K562 (cell line): ENCODE results near the gene BIRC7. TPM values are rescaled to one million over a fixed set of nuclear protein-coding genes. Genes with fewer than 3 reads are reported as not detected.

Experiments used
- ATAC-seq: fragments of 200-7000 bp; cut with Tn5 transposase; 3 replicates; pipeline ENCODE4 v1.9.1; 2020; ENCODE audit warnings: moderate library complexity
- BruUV-seq: library from RNA; stranded (reverse); fragments of 400-500 nt; replicated peaks from 2 replicates; lab custom pipeline; 2021; lab: Mats Ljungman, UMichigan
- CTCF ChIA-PET: fragments of 300-600 bp; formaldehyde crosslinking; extraction: SDS; loops from one replicate; lab custom pipeline; 2021; ENCODE audit warnings: low intra/inter-chr PET ratio; lab: Yijun Ruan, JAX
- POLR2A ChIA-PET: fragments of 300-600, 350-650 bp; sonication (Branson Sonifier 250); formaldehyde crosslinking; extraction: SDS; loops from one replicate; lab custom pipeline; 2021; ENCODE audit warnings: antibody characterized with exemption, inconsistent platforms; lab: Yijun Ruan, JAX
- DNase-seq, 4 experiments: peaks; one replicate each; pipeline versions ENCODE4 v3.0.0 to v3.0.0-alpha.2; 2011 to 2018; ENCODE audit warnings: low spot score in 3 of 4, mixed read lengths in 3 of 4; ENCODE audit errors: extremely low read depth in 1 of 4
- FAIRE-seq: peaks from 2 replicates; lab custom pipeline; 2011; peaks lifted over from hg19 to GRCh38; lab: Jason Lieb, UNC
- H2AFZ ChIP-seq: 2 replicates; pipeline ENCODE4 v1.6.0; 2011; ENCODE audit warnings: low read depth, low read length, control low read depth, inconsistent platforms
- H3K27ac ChIP-seq: fragments of 200-600 bp; 3 replicates; pipeline ENCODE4 v1.8.0; 2011; ENCODE audit warnings: low read depth, mild to moderate bottlenecking, control low read depth, inconsistent platforms, low read length, moderate library complexity, mixed read lengths; ENCODE audit errors: extremely low read depth
- H3K27me3 ChIP-seq, 2 experiments: fragments of 300-600 bp in 1 of 2; 2 replicates in 1 of 2; 3 replicates in 1 of 2; pipeline versions ENCODE4 v1.6.0 to v1.8.0; 2011; ENCODE audit warnings: inconsistent platforms in 2 of 2, low read length in 2 of 2, mild to moderate bottlenecking in 1 of 2, mixed read lengths in 1 of 2, moderate library complexity in 1 of 2; ENCODE audit not compliant: control insufficient read depth in 2 of 2, insufficient read depth in 2 of 2
- H3K36me3 ChIP-seq: fragments of 300-600 bp; 3 replicates; pipeline ENCODE4 v1.8.0; 2011; ENCODE audit warnings: mild to moderate bottlenecking, low read length, inconsistent platforms; ENCODE audit not compliant: control insufficient read depth, insufficient read depth
- H3K4me1 ChIP-seq, 2 experiments: fragments of 200-600 bp in 1 of 2; replicated peaks in 1 of 2; 2 replicates in 1 of 2; 3 replicates in 1 of 2; pipeline versions ENCODE4 v1.5.1 to v1.8.0; 2011; ENCODE audit warnings: inconsistent platforms in 2 of 2, low read length in 2 of 2, mild to moderate bottlenecking in 1 of 2, mixed read lengths in 1 of 2, moderate library complexity in 1 of 2; ENCODE audit not compliant: control insufficient read depth in 2 of 2, insufficient read depth in 2 of 2
- H3K4me2 ChIP-seq: 2 replicates; pipeline ENCODE4 v1.6.1; 2011; ENCODE audit warnings: low read length, control low read depth, inconsistent platforms, mixed read lengths; ENCODE audit not compliant: insufficient read depth
- H3K4me3 ChIP-seq: fragments of 200-600 bp; sonication (generic), shearing (Covaris generic); 2 replicates; pipeline ENCODE4 v1.5.1; 2016; ENCODE audit warnings: control low read depth, inconsistent platforms
- H3K79me2 ChIP-seq: fragments of 200-600 bp; 3 replicates; pipeline ENCODE4 v1.8.0; 2011; ENCODE audit warnings: low read length, inconsistent platforms; ENCODE audit not compliant: control insufficient read depth, insufficient read depth
- H3K9ac ChIP-seq, 2 experiments: 2 replicates each; pipeline versions ENCODE4 v1.6.0 to v1.6.1; 2011; ENCODE audit warnings: low read depth in 2 of 2, low read length in 2 of 2, control low read depth in 1 of 2, inconsistent platforms in 1 of 2, mild to moderate bottlenecking in 1 of 2, mixed read lengths in 1 of 2; ENCODE audit not compliant: insufficient read depth in 1 of 2
- H3K9me1 ChIP-seq: one replicate; pipeline ENCODE4 v1.6.0; 2011; ENCODE audit warnings: inconsistent platforms, mild to moderate bottlenecking, low read length, moderate library complexity; ENCODE audit not compliant: control insufficient read depth, insufficient read depth
- H3K9me3 ChIP-seq: replicated peaks from 2 replicates; pipeline ENCODE4 v1.5.1; 2011; ENCODE audit warnings: low read depth, low read length, inconsistent platforms; ENCODE audit not compliant: control insufficient read depth, insufficient read depth
- H4K20me1 ChIP-seq: replicated peaks from 2 replicates; pipeline ENCODE4 v1.6.1; 2011; ENCODE audit warnings: low read length, inconsistent platforms, mixed read lengths; ENCODE audit not compliant: control insufficient read depth, insufficient read depth
- CAMTA2 ChIP-seq: fragments of 250-450 bp; sonication (Bioruptor Pico); conservative IDR thresholded peaks from 2 replicates; pipeline ENCODE4 v1.5.1; 2022
- CBX8 ChIP-seq: fragments of 200-600 bp; sonication (generic); IDR thresholded peaks from 2 replicates; pipeline ENCODE4 v1.6.1; 2012; ENCODE audit warnings: borderline replicate concordance, mixed run types, low read depth, mild to moderate bottlenecking, moderate library complexity, mixed read lengths, low read length, control low read depth, inconsistent platforms; ENCODE audit not compliant: poor library complexity, severe bottlenecking; ENCODE audit errors: extremely low read depth
- ELF4 ChIP-seq: fragments of 450-650 bp; formaldehyde crosslinking; IDR thresholded peaks from 2 replicates; pipeline ENCODE4 v1.4.0; 2022; ENCODE audit warnings: missing genetic modification characterization
- GABPA ChIP-seq: fragments of 200-800 bp; sonication (Bioruptor generic); conservative IDR thresholded peaks from 2 replicates; pipeline ENCODE4 v1.6.1; 2016; ENCODE audit warnings: low read depth, missing genetic modification characterization, missing compliant biosample characterization
- GABPB1 ChIP-seq: sonication (generic); formaldehyde crosslinking; IDR thresholded peaks from 2 replicates; pipeline ENCODE4 v1.8.0; 2022; ENCODE audit warnings: mild to moderate bottlenecking, missing genetic modification reagents
- KDM5B ChIP-seq: fragments of 200-600 bp; sonication (generic); IDR thresholded peaks from 2 replicates; pipeline ENCODE4 v1.6.1; 2012; ENCODE audit warnings: low read depth, mild to moderate bottlenecking, moderate library complexity, low read length, control low read depth, inconsistent platforms; ENCODE audit not compliant: insufficient replicate concordance
- KLF13 ChIP-seq: fragments of 450-650 bp; IDR thresholded peaks from 2 replicates; pipeline ENCODE4 v1.6.1; 2016; ENCODE audit warnings: missing genetic modification characterization, low read depth, mild to moderate bottlenecking, missing compliant biosample characterization, moderate library complexity, borderline replicate concordance
- NUFIP1 ChIP-seq: fragments of 450-650 bp; IDR thresholded peaks from 2 replicates; pipeline ENCODE4 v1.6.1; 2018; ENCODE audit not compliant: partially characterized antibody
- PHF21A ChIP-seq: fragments of 450-650 bp; IDR thresholded peaks from 2 replicates; pipeline ENCODE4 v1.6.1; 2017; ENCODE audit warnings: low read depth, borderline replicate concordance
- RREB1 ChIP-seq: fragments of 250-450 bp; sonication (Bioruptor Pico); IDR thresholded peaks from 2 replicates; pipeline ENCODE4 v1.4.0; 2020
- SIN3B ChIP-seq: fragments of 450-650 bp; IDR thresholded peaks from 2 replicates; pipeline ENCODE4 v1.6.1; 2017; ENCODE audit warnings: low read depth, mild to moderate bottlenecking, moderate library complexity
- SMAD4 ChIP-seq: fragments of 250-450 bp; sonication (Bioruptor Pico); conservative IDR thresholded peaks from 2 replicates; pipeline ENCODE4 v1.8.0; 2021; ENCODE audit warnings: inconsistent platforms, mild to moderate bottlenecking, moderate library complexity
- WHSC1 ChIP-seq: IDR thresholded peaks from one replicate; pipeline ENCODE4 v1.6.1; 2012; ENCODE audit warnings: low read length, control low read depth, inconsistent platforms
- ZBTB1 ChIP-seq: sonication (generic); formaldehyde crosslinking; IDR thresholded peaks from 2 replicates; pipeline ENCODE4 v1.8.1; 2023; ENCODE audit warnings: missing genetic modification reagents, low read depth, mild to moderate bottlenecking, borderline replicate concordance
- ZNF174 ChIP-seq: fragments of 250-450 bp; sonication (Bioruptor Pico); IDR thresholded peaks from 2 replicates; pipeline ENCODE4 v1.4.0; 2020; ENCODE audit warnings: mild to moderate bottlenecking
- ZNF277 ChIP-seq: fragments of 250-450 bp; sonication (Bioruptor Pico); IDR thresholded peaks from 2 replicates; pipeline ENCODE4 v1.8.0; 2022; ENCODE audit warnings: inconsistent platforms, mild to moderate bottlenecking, moderate library complexity, borderline replicate concordance
- WGBS: fragments of 100-300 bp; shearing (Covaris generic); methylation state at CpG from one replicate; pipeline ENCODE4 v1.1.6; 2016; ENCODE audit warnings: low coverage, mixed read lengths; ENCODE audit not compliant: insufficient coverage; ENCODE audit errors: missing lambda C conversion rate; 5-methylcytosine and 5-hydroxymethylcytosine counted together
- in situ Hi-C: fragments of 300-500 bp; cut with MboI; formaldehyde crosslinking; loops from 4 replicates; pipeline ENCODE4 v1.15.0; 2018; ENCODE audit warnings: inconsistent platforms, mixed read lengths
- intact Hi-C: fragments of 100-400 bp; cut with micrococcal nuclease; formaldehyde crosslinking; loops from 2 replicates; pipeline ENCODE4 v1.14.2; 2022
- polyA plus RNA-seq, 8 experiments: library from polyadenylated mRNA; depleted of rRNA in 4 of 8; stranded (reverse) in 5 of 8; unstranded in 3 of 8; fragments of >200 nt; fragmentation: Nextera tagmentation in 2 of 8; fragmentation: Illumina TruSeq in 1 of 8; extraction: Ambion mirVana in 2 of 8; extraction: Trizol in 1 of 8; gene quantifications; 2 replicates each; pipeline versions ENCODE4 v1.2.1 to v1.2.3, GENCODE V29; 2011 to 2014; ENCODE audit warnings: inconsistent platforms in 1 of 8, missing spikeins in 1 of 8
- total RNA-seq, 7 experiments: library from RNA; depleted of rRNA in 6 of 7; stranded (reverse); fragments of >200 nt in 6 of 7; fragmentation: Illumina TruSeq in 2 of 7; extraction: Trizol in 2 of 7; gene quantifications; 2 replicates each; pipeline versions ENCODE4 v1.2.1 to v1.2.3, GENCODE V29; 2011 to 2021; ENCODE audit warnings: low replicate concordance in 1 of 7

BIRC7 gene
- total and polyA plus RNA-seq, 9 of the 15 experiments (the other 6 are each of a cell fraction or from before 2014, with no cell fraction given): 0.14 to 0.19 (median 0.16) TPM; not detected in 5

DNA sequence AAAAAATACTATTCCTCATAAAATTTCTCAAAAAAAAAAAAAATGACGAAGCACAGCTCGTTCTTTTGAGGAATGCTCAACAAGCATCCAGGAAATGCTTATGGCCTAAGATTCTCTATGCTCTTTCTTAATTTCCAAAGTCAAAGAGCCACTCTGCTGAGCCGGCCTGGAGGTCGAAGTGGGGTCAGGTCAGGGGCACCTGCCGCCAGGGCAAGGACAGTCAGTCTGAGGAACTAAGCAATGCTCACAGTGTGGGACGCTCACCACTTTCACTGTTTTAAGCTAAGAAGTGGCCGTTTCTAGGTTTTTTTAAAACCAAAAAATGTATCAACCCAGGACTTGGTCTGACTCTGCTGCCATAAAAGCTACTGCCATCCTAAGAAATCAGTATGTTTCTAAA lies 37.1 kb upstream of the BIRC7 start:
- peaks cover 8 to 16% of the 10 kb centered on the region in 2 experiments; a peak in 4 of 5 replicates for H3K4me1 ChIP-seq

More for the DNA sequence above, 37.1 kb upstream of the BIRC7 start:
- Histone ChIP-seq H3K4me3 (no peak overlapping the region), H3K9me1 (peaks cover 5% of the 10 kb centered on the region), H3K27ac (no peak overlapping the region), H2AFZ (no peak overlapping the region), H4K20me1 (peaks cover 71% of the 10 kb centered on the region), H3K9me3 (no peaks in the 10 kb centered on the region), H3K79me2 (peaks cover 78% of the 10 kb centered on the region), H3K4me2 (no peak overlapping the region), H3K9ac (no peak overlapping the region), H3K27me3 (no peaks in the 10 kb centered on the region), H3K36me3 (peaks cover 86% of the 10 kb centered on the region)
- ATAC-seq (no peak), DNase-seq (no peak), FAIRE-seq (no peak)
- POLR2A ChIA-PET: interaction anchor here (0.6 to 2.6 kb wide), 6 partner anchors 8 to 147 kb away, joined by 3 to 11 read pairs (median 4); no protein-coding TSS in a partner anchor
- TF ChIP-seq ELF4 (CRISPR knock-in tag) (no peak), WHSC1 (no peak), ZNF174 (no peak), RREB1 (CRISPR knock-in tag) (no peak), ZBTB1 (CRISPR knock-in tag) (no peak), GABPB1 (CRISPR knock-in tag) (no peak), SMAD4 (no peak), ZNF277 (CRISPR knock-in tag) (no peak), NUFIP1 (no peak), GABPA (tag) (no peak), PHF21A (no peak), KDM5B (no peak), CAMTA2 (CRISPR knock-in tag) (no peak), SIN3B (no peak), CBX8 (no peak), KLF13 (tag) (no peak)
- 82% methylated on average over 7 of the region's 7 CpGs for WGBS
- CTCF ChIA-PET: no interaction called here
- intact Hi-C loops: no loop called here
- BruUV-seq: no TSS peak
- in situ Hi-C loops: no loop called here
